Spleen (tissue), 11 donors: Measurements from ENCODE around the gene TRIM65. TPM values are rescaled to one million over a fixed set of nuclear protein-coding genes. Genes with fewer than 3 reads are reported as not detected.

Experiments
- DNase-seq: peaks from one replicate; pipeline ENCODE4 v3.0.0-alpha.2; 2020
- H3K27ac ChIP-seq, 8 donors: fragments of 200-600 bp; sonication (generic) in 7 of 8; 1 replicate in 4 of 8; 2 replicates in 4 of 8; pipeline versions ENCODE4 v1.5.0 to v1.8.0; 2016 to 2021; ENCODE audit warnings: inconsistent platforms in 4 of 8, mild to moderate bottlenecking in 4 of 8, moderate library complexity in 1 of 8
- H3K27me3 ChIP-seq, 7 donors: fragments of 200-600 bp; sonication (generic) in 6 of 7; replicated peaks in 1 of 7; 1 replicate in 4 of 7; 2 replicates in 3 of 7; pipeline versions ENCODE4 v1.5.0 to v1.8.0; 2016 to 2021; ENCODE audit warnings: inconsistent platforms in 3 of 7, mild to moderate bottlenecking in 1 of 7
- H3K36me3 ChIP-seq, 6 donors: fragments of 200-600 bp; sonication (generic) in 5 of 6; 1 replicate in 4 of 6; 2 replicates in 2 of 6; pipeline versions ENCODE4 v1.5.0 to v1.8.0; 2016 to 2021; ENCODE audit warnings: inconsistent platforms in 2 of 6
- H3K4me1 ChIP-seq, 6 donors: fragments of 200-600 bp; sonication (generic) in 5 of 6; 1 replicate in 3 of 6; 2 replicates in 3 of 6; pipeline versions ENCODE4 v1.5.0 to v1.8.0; 2016 to 2021; ENCODE audit warnings: inconsistent platforms in 3 of 6
- H3K4me3 ChIP-seq, 8 donors: fragments of 200-600 bp; sonication (generic) in 7 of 8; 1 replicate in 4 of 8; 2 replicates in 4 of 8; pipeline versions ENCODE4 v1.5.0 to v1.8.0; 2016 to 2021; ENCODE audit warnings: inconsistent platforms in 4 of 8, mild to moderate bottlenecking in 4 of 8, moderate library complexity in 2 of 8
- H3K9me3 ChIP-seq, 8 donors: fragments of 200-600 bp; sonication (generic) in 7 of 8; 1 replicate in 4 of 8; 2 replicates in 4 of 8; pipeline versions ENCODE4 v1.5.0 to v1.8.0; 2016 to 2021; ENCODE audit warnings: inconsistent platforms in 4 of 8
- CTCF ChIP-seq, 11 experiments: fragments of 200-600 bp in 7 of 11; fragments of 450-650 bp in 4 of 11; sonication (generic) in 4 of 11; IDR thresholded peaks in 8 of 11; conservative IDR thresholded peaks in 3 of 11; 1 replicate in 7 of 11; 2 replicates in 4 of 11; pipeline versions ENCODE4 v1.4.0 to v1.8.0; 2016 to 2021; ENCODE audit warnings: antibody characterized with exemption in 11 of 11, inconsistent platforms in 4 of 11, mild to moderate bottlenecking in 1 of 11
- POLR2A ChIP-seq, 3 donors: fragments of 450-650 bp; IDR thresholded peaks; one replicate each; pipeline ENCODE4 v1.5.1; 2017; ENCODE audit warnings: antibody characterized with exemption in 3 of 3, mild to moderate bottlenecking in 1 of 3
- POLR2AphosphoS5 ChIP-seq, 3 donors: sonication (generic); formaldehyde crosslinking; IDR thresholded peaks; one replicate each; pipeline ENCODE4 v1.5.1; 2017; ENCODE audit warnings: antibody characterized with exemption in 3 of 3
- WGBS, 5 donors: extraction: QIAGEN DNeasy Blood & Tissue Kit in 3 of 5; methylation state at CpG; one replicate each; pipeline versions ENCODE4 v1.1.5 to v1.1.7; 2013 to 2018; 5-methylcytosine and 5-hydroxymethylcytosine counted together
- intact Hi-C: fragments of 100-400 bp; cut with DNase I; formaldehyde crosslinking; loops from one replicate; pipeline ENCODE4 v1.15.0; 2023; ENCODE audit warnings: low total_unique reads
- polyA plus RNA-seq, 3 donors: library from polyadenylated mRNA; stranded (reverse); fragments of 200-250 nt; gene quantifications; one replicate each; pipeline ENCODE4 v1.2.1, GENCODE V29; 2013
- total RNA-seq, 7 donors: library from RNA; depleted of rRNA in 3 of 7; stranded (reverse); fragments of >200 nt in 3 of 7; fragmentation: NEBNext Ultra II Directional in 4 of 7; extraction: Animal tissue kit (Norgen Biotek cat#: 25700) in 4 of 7; gene quantifications; one replicate each; pipeline versions ENCODE4 v1.1.0 to v1.2.1, GENCODE V29; 2016 to 2021
- donor health status: healthy with polysubstance abuse.
- donor health status: DM: no; HTN: no; CAD: no; lungs with moderate emphysema.
- donor health status: DM: no; HTN: no; CAD: no.
- donor health status: Bipolar disorder and iron deficiency.
- donor health status: healthy.
- donor health status: DM: no; HTN: no; CAD: no.
- donor health status: DM: yes; HTN: yes; CAD: no.

TRIM65 gene
- total and polyA plus RNA-seq, 10 donors: 9.0 to 28.2 (median 22.8) TPM

GRCh38 chr17:75922173-75922961, 25.6 kb upstream of the TRIM65 start:
- H3K9me3 ChIP-seq: no peaks in the 10 kb centered on the region
- intact Hi-C loops: no loop called here
- no peak for DNase-seq

GRCh38 chr17:75921596-75921995, 24.8 kb upstream of the TRIM65 start:
- peak overlapping the region in 2 of 8 donors; percentile 18 to 38 for H3K27ac ChIP-seq
- H3K9me3 ChIP-seq: no peaks in the 10 kb centered on the region
- peaks cover 0 to 25% (median 16%) of the 10 kb centered on the region in 6 donors for H3K4me1 ChIP-seq
- intact Hi-C loops: no loop called here
- no peak overlapping the region for H3K4me3 ChIP-seq
- H3K27me3 ChIP-seq: no peaks in the 10 kb centered on the region
- TF ChIP-seq CTCF (IDR thresholded peaks at IDR 0.05 in 8 of 11, conservative IDR thresholded peaks at IDR 0.05 in 3 of 11): no peak
- no peak for TF ChIP-seq POLR2AphosphoS5 (IDR thresholded peaks at IDR 0.05)
- 95 to 100% (median 97%) methylated on average over 13 to 15 of the region's 15 CpGs for WGBS, 5 donors
- no peak for DNase-seq
- H3K36me3 ChIP-seq: peaks cover 0 to 65% (median 0%) of the 10 kb centered on the region in 6 donors

More at GRCh38 chr17:75922173-75922961, 25.6 kb upstream of the TRIM65 start:
- Histone ChIP-seq H3K4me1 (peaks cover 0 to 24% (median 16%) of the 10 kb centered on the region in 6 donors), H3K27me3 (no peaks in the 10 kb centered on the region), H3K4me3 (no peak overlapping the region), H3K36me3 (peaks cover 0 to 65% (median 0%) of the 10 kb centered on the region in 6 donors), H3K27ac (peak overlapping the region in 5 of 8 donors; percentile 9 to 42 (median 20))
- TF ChIP-seq POLR2AphosphoS5 (IDR thresholded peaks at IDR 0.05) (peak; percentile 18 to 40 (median 23)), CTCF (IDR thresholded peaks at IDR 0.05 in 8 of 11, conservative IDR thresholded peaks at IDR 0.05 in 3 of 11) (no peak), POLR2A (IDR thresholded peaks at IDR 0.05) (no peak)
- WGBS, 5 donors: 74 to 93% (median 84%) methylated on average over 17 to 18 of the region's 18 CpGs

DNA sequence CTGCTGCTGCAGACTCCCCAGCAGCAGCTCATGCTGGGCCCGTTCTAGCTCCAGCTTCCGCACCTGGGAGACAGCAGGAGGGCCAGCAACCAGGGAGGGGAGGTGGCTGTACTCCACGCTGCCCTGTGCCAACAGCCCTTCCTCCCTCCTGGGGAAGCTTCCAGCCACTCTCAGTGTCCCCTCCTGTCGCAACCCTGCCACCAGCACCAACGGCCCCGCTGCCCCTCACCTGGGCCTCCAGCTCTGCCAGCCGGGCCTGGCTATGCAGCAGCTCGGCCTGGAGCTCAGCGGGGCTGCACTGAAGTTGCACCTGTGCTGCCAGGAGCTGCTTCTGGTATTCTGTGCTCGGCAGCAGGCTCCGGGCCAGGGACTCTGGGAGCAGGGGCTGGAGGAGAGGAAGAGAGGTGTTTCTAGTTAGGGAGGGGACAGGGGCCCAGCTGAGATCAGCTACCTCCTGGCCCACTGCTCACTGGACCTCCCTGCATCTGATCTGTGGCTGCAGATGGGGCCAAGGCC, 23.4 kb upstream of the TRIM65 start:
- TF ChIP-seq CTCF (IDR thresholded peaks at IDR 0.05 in 8 of 11, conservative IDR thresholded peaks at IDR 0.05 in 3 of 11) (no peak), POLR2AphosphoS5 (IDR thresholded peaks at IDR 0.05) (no peak), POLR2A (IDR thresholded peaks at IDR 0.05) (no peak)
- WGBS, 5 donors: 84 to 98% (median 93%) methylated on average over 8 to 11 of the region's 11 CpGs

DNA sequence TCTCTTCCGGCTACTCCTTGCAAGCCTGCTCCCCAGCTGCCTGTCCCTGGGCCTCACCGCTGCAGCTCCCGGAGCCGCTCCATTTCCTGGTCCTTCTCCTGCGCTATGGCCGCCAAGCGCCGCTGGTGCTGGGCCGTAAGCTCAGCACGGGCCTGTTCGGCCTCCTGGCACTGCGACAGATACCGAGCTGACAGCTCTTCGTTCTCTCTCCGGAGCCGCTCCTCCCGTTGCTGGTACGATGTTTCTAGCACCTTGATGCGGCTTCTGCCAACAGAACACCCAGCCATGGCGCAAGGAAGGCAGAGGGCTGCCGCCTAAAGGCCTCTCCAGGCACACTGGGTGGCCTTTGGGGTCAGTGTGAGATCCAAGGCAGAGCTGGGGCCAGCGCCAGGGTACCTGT, 22.9 kb upstream of the TRIM65 start:
- WGBS, 5 donors: 96 to 97% (median 97%) methylated on average over 20 to 22 of the region's 22 CpGs
- intact Hi-C loops: no loop called here
- H3K9me3 ChIP-seq: no peaks in the 10 kb centered on the region
- H3K27me3 ChIP-seq: no peaks in the 10 kb centered on the region
- DNase-seq: no peak
- H3K36me3 ChIP-seq: peaks cover 0 to 52% (median 1%) of the 10 kb centered on the region in 6 donors
- TF ChIP-seq CTCF (IDR thresholded peaks at IDR 0.05 in 8 of 11, conservative IDR thresholded peaks at IDR 0.05 in 3 of 11) (no peak), POLR2AphosphoS5 (IDR thresholded peaks at IDR 0.05) (no peak), POLR2A (IDR thresholded peaks at IDR 0.05) (no peak)
- no peak overlapping the region for H3K4me3 ChIP-seq
- H3K4me1 ChIP-seq: peaks cover 0 to 25% (median 16%) of the 10 kb centered on the region in 6 donors
- no peak overlapping the region for H3K27ac ChIP-seq

More for the DNA sequence above, 23.4 kb upstream of the TRIM65 start:
- peaks cover 0 to 51% (median 0%) of the 10 kb centered on the region in 6 donors for H3K36me3 ChIP-seq
- no peak overlapping the region for H3K27ac ChIP-seq
- no peak for DNase-seq
- no peaks in the 10 kb centered on the region for H3K9me3 ChIP-seq
- intact Hi-C loops: no loop called here
- H3K4me3 ChIP-seq: no peak overlapping the region
- H3K27me3 ChIP-seq: no peaks in the 10 kb centered on the region
- H3K4me1 ChIP-seq: peaks cover 0 to 25% (median 16%) of the 10 kb centered on the region in 6 donors
